K562 (cell line): ENCODE results near the gene RAB5A. TPM values are rescaled to one million over a fixed set of nuclear protein-coding genes. Genes with fewer than 3 reads are reported as not detected.

Experiments
- BHLHE40 ChIP-seq: IDR thresholded peaks from 2 replicates; pipeline ENCODE4 v1.6.1; 2011; ENCODE audit warnings: low read length, improper control_type of control experiment
- BRCA1 ChIP-seq, 2 experiments: fragments of 450-650 bp in 1 of 2; sonication (generic) in 1 of 2; formaldehyde crosslinking in 1 of 2; IDR thresholded peaks; 2 replicates each; pipeline versions ENCODE4 v1.5.0 to v1.6.1; 2017 to 2020; ENCODE audit warnings: mild to moderate bottlenecking in 1 of 2, missing genetic modification reagents in 1 of 2
- CEBPG ChIP-seq, 3 experiments: fragments of 200-800 bp in 1 of 3; sonication (Bioruptor generic) in 1 of 3; sonication (generic) in 1 of 3; formaldehyde crosslinking in 1 of 3; IDR thresholded peaks in 2 of 3; conservative IDR thresholded peaks in 1 of 3; 2 replicates each; pipeline versions ENCODE4 v1.6.1 to v1.8.0; 2016 to 2022; ENCODE audit warnings: missing compliant biosample characterization in 2 of 3, missing genetic modification characterization in 2 of 3, mild to moderate bottlenecking in 1 of 3, missing genetic modification reagents in 1 of 3
- EGR1 ChIP-seq: fragments of 450-650 bp; conservative IDR thresholded peaks from 2 replicates; pipeline ENCODE4 v1.6.1; 2017; ENCODE audit warnings: mild to moderate bottlenecking
- ELF4 ChIP-seq: fragments of 450-650 bp; formaldehyde crosslinking; IDR thresholded peaks from 2 replicates; pipeline ENCODE4 v1.4.0; 2022; ENCODE audit warnings: missing genetic modification characterization
- FOXK2 ChIP-seq, 2 experiments: fragments of 450-650 bp; IDR thresholded peaks in 1 of 2; conservative IDR thresholded peaks in 1 of 2; 2 replicates each; pipeline ENCODE4 v1.6.1; 2016; ENCODE audit warnings: low read depth in 2 of 2, mild to moderate bottlenecking in 1 of 2
- MAFG ChIP-seq: fragments of 450-650 bp; conservative IDR thresholded peaks from 2 replicates; pipeline ENCODE4 v1.6.1; 2016; ENCODE audit warnings: missing genetic modification characterization, missing compliant biosample characterization
- NFRKB ChIP-seq: fragments of 450-650 bp; IDR thresholded peaks from 2 replicates; pipeline ENCODE4 v1.6.1; 2016; ENCODE audit warnings: low read depth
- NR1H2 ChIP-seq: sonication (generic); formaldehyde crosslinking; IDR thresholded peaks from 2 replicates; pipeline ENCODE4 v1.4.0; 2020; ENCODE audit warnings: mild to moderate bottlenecking, missing genetic modification reagents
- NUFIP1 ChIP-seq: fragments of 450-650 bp; IDR thresholded peaks from 2 replicates; pipeline ENCODE4 v1.6.1; 2018; ENCODE audit not compliant: partially characterized antibody
- SMAD4 ChIP-seq: fragments of 250-450 bp; sonication (Bioruptor Pico); conservative IDR thresholded peaks from 2 replicates; pipeline ENCODE4 v1.8.0; 2021; ENCODE audit warnings: inconsistent platforms, mild to moderate bottlenecking, moderate library complexity
- ZNF445 ChIP-seq: fragments of 250-450 bp; sonication (Bioruptor Pico); IDR thresholded peaks from 2 replicates; pipeline ENCODE4 v1.4.0; 2020; ENCODE audit warnings: low read depth, mild to moderate bottlenecking, moderate library complexity
- polyA plus RNA-seq, 8 experiments: library from polyadenylated mRNA; depleted of rRNA in 4 of 8; stranded (reverse) in 5 of 8; unstranded in 3 of 8; fragments of >200 nt; fragmentation: Nextera tagmentation in 2 of 8; fragmentation: Illumina TruSeq in 1 of 8; extraction: Ambion mirVana in 2 of 8; extraction: Trizol in 1 of 8; gene quantifications; 2 replicates each; pipeline versions ENCODE4 v1.2.1 to v1.2.3, GENCODE V29; 2011 to 2014; ENCODE audit warnings: inconsistent platforms in 1 of 8, missing spikeins in 1 of 8
- total RNA-seq, 7 experiments: library from RNA; depleted of rRNA in 6 of 7; stranded (reverse); fragments of >200 nt in 6 of 7; fragmentation: Illumina TruSeq in 2 of 7; extraction: Trizol in 2 of 7; gene quantifications; 2 replicates each; pipeline versions ENCODE4 v1.2.1 to v1.2.3, GENCODE V29; 2011 to 2021; ENCODE audit warnings: low replicate concordance in 1 of 7
- TF ChIP-seq, protein P1 (sequence below): fragments of 450-650 bp; conservative IDR thresholded peaks from 2 replicates; pipeline ENCODE4 v1.6.1; 2016; ENCODE audit warnings: missing genetic modification characterization, low read depth, mild to moderate bottlenecking, control low read depth, missing compliant biosample characterization
- TF ChIP-seq, protein P2 (sequence below), 2 experiments: fragments of 450-650 bp; formaldehyde crosslinking in 1 of 2; IDR thresholded peaks; 2 replicates each; pipeline versions ENCODE4 v1.4.0 to v1.6.1; 2014 to 2020; ENCODE audit warnings: mild to moderate bottlenecking in 2 of 2, borderline replicate concordance in 1 of 2, low read depth in 1 of 2
- TF ChIP-seq, protein P3 (sequence below): fragments of 250-450 bp; sonication (Bioruptor Pico); IDR thresholded peaks from 2 replicates; pipeline ENCODE4 v1.5.0; 2020; ENCODE audit warnings: mild to moderate bottlenecking, borderline replicate concordance

The RAB5A gene
- total and polyA plus RNA-seq, 9 of the 15 experiments (the other 6 are each of a cell fraction or from before 2014, with no cell fraction given) = 28.3 to 64.2 (median 49.0) TPM

DNA sequence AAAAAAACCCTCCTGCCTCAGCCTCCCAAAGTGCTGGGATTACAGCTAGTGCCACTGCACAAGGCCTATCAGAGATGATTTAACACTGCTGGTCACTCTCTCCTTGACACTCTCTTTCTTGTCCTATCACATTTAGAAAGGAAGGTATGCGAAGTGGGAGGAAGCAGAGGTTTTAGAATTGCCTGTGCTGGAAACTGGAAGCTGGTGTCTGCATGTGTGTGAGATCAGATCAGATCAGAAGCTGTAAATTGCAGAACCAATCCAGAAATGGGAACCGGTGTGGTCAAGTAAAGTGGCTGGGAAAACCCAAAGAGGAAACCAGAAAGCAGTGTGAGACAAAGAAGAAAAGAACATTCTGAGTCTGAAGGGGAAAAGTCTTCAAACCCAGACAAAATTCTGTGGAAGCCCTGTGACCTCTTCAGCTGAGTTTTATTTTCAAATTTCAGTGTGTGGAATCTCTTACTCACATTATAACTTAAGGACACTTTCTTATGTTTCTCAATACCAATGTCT lies 15.7 kb upstream of the RAB5A start (continued):
- TF ChIP-seq SMAD4 (no peak; the same call in 1 of the 2 replicates), ELF4 (CRISPR knock-in tag) (no peak), NUFIP1 (peak; percentile 8), BRCA1 (IDR thresholded peaks at IDR 0.05) (no peak), BRCA1 (CRISPR knock-in tag; IDR thresholded peaks at IDR 0.05) (no peak), NR1H2 (CRISPR knock-in tag) (no peak), NFRKB (no peak), FOXK2 (conservative IDR thresholded peaks at IDR 0.05 in 1 of 2, IDR thresholded peaks at IDR 0.05 in 1 of 2; ENCODE audit: low read depth in 2 of 2) (no peak), EGR1 (no peak), MAFG (no peak), ZNF445 (CRISPR knock-in tag) (no peak), BHLHE40 (peak; percentile 13; the same call in 1 of the 2 replicates), CEBPG (CRISPR knock-in tag; IDR thresholded peaks at IDR 0.05) (no peak), CEBPG (tag; conservative IDR thresholded peaks at IDR 0.05 in 1 of 2, IDR thresholded peaks at IDR 0.05 in 1 of 2) (0 out of 4 replicates have a peak, but pooled peaks of 1 of the 2 experiments have one; percentile 11)
- TF ChIP-seq, protein P1, sequence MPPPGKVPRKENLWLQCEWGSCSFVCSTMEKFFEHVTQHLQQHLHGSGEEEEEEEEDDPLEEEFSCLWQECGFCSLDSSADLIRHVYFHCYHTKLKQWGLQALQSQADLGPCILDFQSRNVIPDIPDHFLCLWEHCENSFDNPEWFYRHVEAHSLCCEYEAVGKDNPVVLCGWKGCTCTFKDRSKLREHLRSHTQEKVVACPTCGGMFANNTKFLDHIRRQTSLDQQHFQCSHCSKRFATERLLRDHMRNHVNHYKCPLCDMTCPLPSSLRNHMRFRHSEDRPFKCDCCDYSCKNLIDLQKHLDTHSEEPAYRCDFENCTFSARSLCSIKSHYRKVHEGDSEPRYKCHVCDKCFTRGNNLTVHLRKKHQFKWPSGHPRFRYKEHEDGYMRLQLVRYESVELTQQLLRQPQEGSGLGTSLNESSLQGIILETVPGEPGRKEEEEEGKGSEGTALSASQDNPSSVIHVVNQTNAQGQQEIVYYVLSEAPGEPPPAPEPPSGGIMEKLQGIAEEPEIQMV (tag) = no peak
- TF ChIP-seq, protein P2, sequence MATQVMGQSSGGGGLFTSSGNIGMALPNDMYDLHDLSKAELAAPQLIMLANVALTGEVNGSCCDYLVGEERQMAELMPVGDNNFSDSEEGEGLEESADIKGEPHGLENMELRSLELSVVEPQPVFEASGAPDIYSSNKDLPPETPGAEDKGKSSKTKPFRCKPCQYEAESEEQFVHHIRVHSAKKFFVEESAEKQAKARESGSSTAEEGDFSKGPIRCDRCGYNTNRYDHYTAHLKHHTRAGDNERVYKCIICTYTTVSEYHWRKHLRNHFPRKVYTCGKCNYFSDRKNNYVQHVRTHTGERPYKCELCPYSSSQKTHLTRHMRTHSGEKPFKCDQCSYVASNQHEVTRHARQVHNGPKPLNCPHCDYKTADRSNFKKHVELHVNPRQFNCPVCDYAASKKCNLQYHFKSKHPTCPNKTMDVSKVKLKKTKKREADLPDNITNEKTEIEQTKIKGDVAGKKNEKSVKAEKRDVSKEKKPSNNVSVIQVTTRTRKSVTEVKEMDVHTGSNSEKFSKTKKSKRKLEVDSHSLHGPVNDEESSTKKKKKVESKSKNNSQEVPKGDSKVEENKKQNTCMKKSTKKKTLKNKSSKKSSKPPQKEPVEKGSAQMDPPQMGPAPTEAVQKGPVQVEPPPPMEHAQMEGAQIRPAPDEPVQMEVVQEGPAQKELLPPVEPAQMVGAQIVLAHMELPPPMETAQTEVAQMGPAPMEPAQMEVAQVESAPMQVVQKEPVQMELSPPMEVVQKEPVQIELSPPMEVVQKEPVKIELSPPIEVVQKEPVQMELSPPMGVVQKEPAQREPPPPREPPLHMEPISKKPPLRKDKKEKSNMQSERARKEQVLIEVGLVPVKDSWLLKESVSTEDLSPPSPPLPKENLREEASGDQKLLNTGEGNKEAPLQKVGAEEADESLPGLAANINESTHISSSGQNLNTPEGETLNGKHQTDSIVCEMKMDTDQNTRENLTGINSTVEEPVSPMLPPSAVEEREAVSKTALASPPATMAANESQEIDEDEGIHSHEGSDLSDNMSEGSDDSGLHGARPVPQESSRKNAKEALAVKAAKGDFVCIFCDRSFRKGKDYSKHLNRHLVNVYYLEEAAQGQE (IDR thresholded peaks at IDR 0.05; ENCODE audit: borderline replicate concordance) = peak; percentile 14; the same call in 1 of the 2 replicates
- TF ChIP-seq, protein P2 (CRISPR knock-in tag; IDR thresholded peaks at IDR 0.05; ENCODE audit: low read depth) = no peak
- TF ChIP-seq, protein P3, sequence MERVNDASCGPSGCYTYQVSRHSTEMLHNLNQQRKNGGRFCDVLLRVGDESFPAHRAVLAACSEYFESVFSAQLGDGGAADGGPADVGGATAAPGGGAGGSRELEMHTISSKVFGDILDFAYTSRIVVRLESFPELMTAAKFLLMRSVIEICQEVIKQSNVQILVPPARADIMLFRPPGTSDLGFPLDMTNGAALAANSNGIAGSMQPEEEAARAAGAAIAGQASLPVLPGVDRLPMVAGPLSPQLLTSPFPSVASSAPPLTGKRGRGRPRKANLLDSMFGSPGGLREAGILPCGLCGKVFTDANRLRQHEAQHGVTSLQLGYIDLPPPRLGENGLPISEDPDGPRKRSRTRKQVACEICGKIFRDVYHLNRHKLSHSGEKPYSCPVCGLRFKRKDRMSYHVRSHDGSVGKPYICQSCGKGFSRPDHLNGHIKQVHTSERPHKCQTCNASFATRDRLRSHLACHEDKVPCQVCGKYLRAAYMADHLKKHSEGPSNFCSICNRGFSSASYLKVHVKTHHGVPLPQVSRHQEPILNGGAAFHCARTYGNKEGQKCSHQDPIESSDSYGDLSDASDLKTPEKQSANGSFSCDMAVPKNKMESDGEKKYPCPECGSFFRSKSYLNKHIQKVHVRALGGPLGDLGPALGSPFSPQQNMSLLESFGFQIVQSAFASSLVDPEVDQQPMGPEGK (CRISPR knock-in tag) = no peak
